ENCODE data around the gene SYT2.
"Not testable (repeated sequence)": the region's sequence is repeated elsewhere in the genome, so short reads cannot be mapped to it uniquely, and the experiment has no call there.

The SYT2 gene

DNA sequence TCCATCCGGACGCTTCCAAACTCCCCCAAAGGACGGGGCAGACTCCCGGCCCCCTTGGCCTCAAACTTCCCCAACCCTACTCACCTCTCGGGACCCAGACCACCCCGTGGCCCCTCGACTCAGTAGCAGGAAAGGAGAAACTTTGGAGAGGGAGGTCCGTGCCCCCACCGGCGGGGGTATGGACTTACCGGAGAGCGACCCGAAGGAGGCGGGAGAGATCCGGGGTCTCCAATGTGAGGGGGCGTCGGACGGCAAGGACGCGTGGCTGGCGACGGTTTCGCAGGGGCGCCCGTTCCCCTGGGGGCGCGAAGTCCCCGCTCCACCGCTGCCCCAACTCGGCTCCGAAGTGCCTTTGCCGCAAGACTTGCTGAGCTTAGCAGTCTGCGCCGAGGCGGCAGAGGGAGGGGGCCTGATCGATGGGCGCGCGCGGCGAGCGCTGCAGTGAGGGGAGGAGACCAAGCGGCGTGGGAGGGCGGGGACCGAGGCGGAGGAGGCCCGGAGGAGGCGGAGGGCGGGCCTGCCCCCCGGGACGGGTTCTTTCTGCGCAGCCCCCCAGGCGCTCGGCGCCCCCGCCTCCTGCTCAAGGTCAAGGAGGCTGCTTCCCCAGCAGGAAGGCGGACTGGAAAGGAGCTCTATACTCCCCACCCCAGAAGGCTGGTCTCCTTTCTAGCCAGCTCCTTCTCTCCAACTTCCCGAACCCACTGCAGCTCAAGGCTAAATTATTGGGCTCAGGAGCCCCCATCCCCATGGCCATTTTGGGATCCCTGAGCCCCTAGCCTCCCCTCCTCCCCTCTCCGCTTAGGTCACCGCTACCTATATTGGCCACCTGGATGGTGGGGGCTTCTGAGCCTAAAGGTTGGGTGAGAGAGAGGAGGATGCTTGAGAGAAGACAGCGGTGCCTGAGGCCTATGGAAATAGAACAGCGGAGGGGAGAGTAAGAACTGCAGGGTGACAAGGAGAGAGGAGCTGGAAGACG lies at the start of gene SYT2:
Gene SYT2, minus strand, starts transcription at position 385 of the 976 bp plus-strand sequence. CDS start 104,682 bp downstream, outside the sequence.
- no peak for DNase-seq (ENCODE audit: low read depth in 2 of 2)

- no peak for DNase-seq (ENCODE audit: low read depth in 2 of 2)
Measured at GRCh38 chr1:202756391-202756790, 46.1 kb upstream of the SYT2 start.

GRCh38 chr1:202754293-202754692 lies 44.0 kb upstream of the SYT2 start:
- no peak for DNase-seq (ENCODE audit: low read depth in 2 of 2)

DNA sequence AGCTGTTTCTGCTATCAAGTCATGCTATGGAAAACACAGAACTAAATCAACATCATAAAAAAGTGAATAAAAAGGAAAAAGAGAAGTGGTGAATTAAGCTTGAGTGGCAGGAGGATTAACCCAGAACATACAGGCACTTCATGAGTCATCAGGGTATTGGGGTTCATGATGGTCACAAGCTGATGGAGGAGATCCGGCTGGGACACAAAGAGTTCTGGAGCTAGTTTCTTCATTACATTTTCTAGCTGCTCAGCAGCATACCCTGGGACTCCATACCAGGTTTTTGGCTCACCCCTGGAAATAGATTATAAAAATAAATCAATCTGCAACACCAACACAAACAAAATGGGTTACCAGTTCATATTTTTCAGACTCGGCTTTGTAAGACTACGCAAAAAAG lies 42.5 kb upstream of the SYT2 start:
- DNase-seq (ENCODE audit: low read depth in 2 of 2): no peak

GRCh38 chr1:202750761-202751160 lies 40.5 kb upstream of the SYT2 start:
- DNase-seq (ENCODE audit: low read depth in 2 of 2): no peak

DNA sequence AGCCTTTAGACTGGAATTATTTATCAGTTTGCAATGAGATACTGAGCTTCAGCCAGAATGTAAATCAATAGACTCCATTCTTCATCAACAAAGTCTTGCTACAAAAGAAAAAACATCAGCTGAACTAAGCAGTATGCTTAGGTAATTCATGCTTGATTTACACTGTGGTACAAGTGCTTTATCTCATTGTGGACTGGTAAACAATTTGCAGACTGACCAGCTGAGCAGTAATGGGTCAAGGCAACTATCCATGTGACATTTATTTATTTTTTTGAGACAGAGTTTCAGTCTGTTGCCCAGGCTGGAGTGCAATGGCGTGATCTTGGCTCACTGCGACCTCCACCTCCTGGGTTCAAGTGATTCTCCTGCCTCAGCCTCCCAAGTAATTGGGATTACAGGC lies 39.8 kb upstream of the SYT2 start:
- DNase-seq (ENCODE audit: low read depth in 2 of 2): no peak

DNA sequence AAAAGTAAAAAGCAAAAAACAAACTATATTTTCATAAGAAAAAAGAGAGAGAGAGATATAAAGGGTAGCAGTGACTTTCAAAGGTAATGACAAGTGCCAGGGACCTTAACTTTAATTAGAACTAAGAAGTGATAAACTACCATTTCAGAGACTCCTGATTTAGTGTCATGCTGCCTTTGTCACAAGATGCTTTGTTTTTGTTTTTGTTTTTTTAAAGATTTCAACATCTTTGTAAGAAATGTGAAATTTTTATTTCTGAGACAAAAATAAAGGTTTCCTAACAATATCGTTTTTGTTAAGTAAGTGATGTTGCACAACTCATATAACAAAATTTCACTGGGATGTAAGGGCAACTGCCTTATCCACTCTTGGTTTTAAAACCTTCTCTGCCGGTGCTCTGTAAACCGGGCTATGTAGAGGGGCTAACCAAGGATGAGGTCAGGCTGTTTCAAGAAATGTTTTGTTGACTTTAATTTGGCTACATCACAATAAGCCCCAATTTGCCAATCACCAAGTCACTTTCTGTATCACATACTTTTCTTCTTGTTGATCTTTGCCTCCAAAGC lies 35.2 kb upstream of the SYT2 start:
- DNase-seq (ENCODE audit: low read depth in 2 of 2): no peak

- not testable (repeated sequence) for DNase-seq (ENCODE audit: low read depth in 2 of 2)
Measured at GRCh38 chr1:202744770-202745169, 34.5 kb upstream of the SYT2 start.

DNA sequence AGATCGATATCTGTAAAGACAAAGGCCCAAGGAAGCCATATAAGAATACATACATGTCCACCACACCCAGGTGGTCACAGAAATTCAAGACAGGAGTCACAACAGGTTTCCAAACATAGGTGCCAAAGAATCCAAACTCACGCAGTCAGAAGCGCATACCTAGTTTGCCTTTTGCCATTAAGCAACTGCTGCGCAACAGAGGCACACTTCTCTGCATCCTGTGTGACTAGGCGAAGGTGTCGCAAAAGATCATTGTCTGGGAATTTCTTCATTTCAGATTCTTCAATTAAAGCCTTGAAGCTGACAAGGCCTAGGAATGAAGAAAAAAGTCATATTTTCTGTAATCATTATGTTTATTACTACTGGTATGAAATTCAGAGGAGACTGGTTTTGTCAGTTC lies 32.2 kb upstream of the SYT2 start:
- DNase-seq (ENCODE audit: low read depth in 2 of 2): no peak

DNA sequence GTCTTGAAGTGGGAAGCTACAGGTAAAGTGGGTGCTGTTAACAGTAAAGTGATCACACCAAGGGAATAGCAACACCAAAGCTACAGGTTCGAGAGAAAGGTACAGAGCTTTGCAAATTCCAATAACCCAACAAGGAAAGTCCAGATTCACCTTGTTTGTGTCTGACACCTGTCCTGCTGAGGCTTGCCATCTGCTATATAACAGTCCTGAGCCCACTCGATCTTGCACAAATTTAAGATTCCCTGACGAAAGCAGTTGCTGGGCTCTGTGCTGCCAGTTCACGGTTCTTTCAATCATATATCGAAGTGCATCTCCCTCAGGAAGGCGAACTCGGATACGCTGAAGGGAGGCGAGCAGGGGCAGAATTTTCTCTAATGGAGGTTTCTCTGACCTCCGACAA lies 23.0 kb upstream of the SYT2 start:
- DNase-seq (ENCODE audit: low read depth in 2 of 2): no peak

GRCh38 chr1:202728951-202729350 lies 18.7 kb upstream of the SYT2 start:
- no peak for DNase-seq (ENCODE audit: low read depth in 2 of 2)

DNA sequence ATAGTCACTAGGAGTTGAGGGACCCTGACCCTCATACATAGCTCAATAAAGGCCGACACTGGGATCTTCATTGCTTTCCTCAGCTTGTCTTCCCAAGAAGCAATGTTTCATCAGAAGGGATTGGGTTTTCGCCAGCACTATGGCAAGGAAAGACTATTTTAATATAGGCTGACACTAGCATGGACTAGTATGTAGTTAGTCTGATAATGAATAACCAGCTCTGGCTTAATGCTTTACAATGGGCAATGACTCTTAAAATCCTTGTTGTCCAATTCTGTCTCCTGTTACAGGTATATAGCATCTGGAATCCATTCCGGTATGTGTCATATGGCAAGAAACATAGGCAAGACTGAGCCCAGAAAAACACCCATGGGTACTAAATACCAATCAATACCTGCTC lies 15.3 kb upstream of the SYT2 start:
- no peak for DNase-seq (ENCODE audit: low read depth in 2 of 2)

- no peak for DNase-seq (ENCODE audit: low read depth in 2 of 2)
Measured at GRCh38 chr1:202723708-202724107, 13.5 kb upstream of the SYT2 start.

- not testable (repeated sequence) for DNase-seq (ENCODE audit: low read depth in 2 of 2)
Measured at GRCh38 chr1:202723046-202723445, 12.8 kb upstream of the SYT2 start.

GRCh38 chr1:202716654-202717053 lies 6.4 kb upstream of the SYT2 start:
- DNase-seq (ENCODE audit: low read depth in 2 of 2): no peak

- not testable (repeated sequence) for DNase-seq (ENCODE audit: low read depth in 2 of 2)
Measured at GRCh38 chr1:202714202-202714601, 3.9 kb upstream of the SYT2 start.

DNA sequence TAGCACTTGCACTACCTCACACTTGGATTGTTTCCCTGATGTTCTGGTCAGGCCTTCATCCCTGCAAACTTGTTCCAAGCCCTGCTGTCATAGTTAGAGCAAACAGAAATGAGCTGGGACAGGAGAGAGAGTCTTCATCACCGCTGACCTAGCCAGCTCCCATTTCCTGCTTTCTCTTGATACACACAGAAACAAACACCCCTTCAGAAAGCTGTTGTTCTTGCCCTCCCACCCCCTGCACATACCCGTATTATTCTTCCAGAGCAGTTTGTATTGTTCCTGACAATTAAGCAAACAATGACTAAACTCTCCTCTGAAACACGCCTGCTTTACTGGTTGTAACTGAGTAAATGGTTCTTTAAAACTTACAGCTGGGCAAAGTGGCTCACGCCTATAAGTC lies 2.9 kb upstream of the SYT2 start:
- no peak for DNase-seq (ENCODE audit: low read depth in 2 of 2)

GRCh38 chr1:202711949-202712635 lies 1.8 kb upstream of the SYT2 start:
- DNase-seq (ENCODE audit: low read depth in 2 of 2): no peak

- no peak for DNase-seq (ENCODE audit: low read depth in 2 of 2)
Measured at GRCh38 chr1:202709276-202710041, 795 bp downstream of the SYT2 start.

DNA sequence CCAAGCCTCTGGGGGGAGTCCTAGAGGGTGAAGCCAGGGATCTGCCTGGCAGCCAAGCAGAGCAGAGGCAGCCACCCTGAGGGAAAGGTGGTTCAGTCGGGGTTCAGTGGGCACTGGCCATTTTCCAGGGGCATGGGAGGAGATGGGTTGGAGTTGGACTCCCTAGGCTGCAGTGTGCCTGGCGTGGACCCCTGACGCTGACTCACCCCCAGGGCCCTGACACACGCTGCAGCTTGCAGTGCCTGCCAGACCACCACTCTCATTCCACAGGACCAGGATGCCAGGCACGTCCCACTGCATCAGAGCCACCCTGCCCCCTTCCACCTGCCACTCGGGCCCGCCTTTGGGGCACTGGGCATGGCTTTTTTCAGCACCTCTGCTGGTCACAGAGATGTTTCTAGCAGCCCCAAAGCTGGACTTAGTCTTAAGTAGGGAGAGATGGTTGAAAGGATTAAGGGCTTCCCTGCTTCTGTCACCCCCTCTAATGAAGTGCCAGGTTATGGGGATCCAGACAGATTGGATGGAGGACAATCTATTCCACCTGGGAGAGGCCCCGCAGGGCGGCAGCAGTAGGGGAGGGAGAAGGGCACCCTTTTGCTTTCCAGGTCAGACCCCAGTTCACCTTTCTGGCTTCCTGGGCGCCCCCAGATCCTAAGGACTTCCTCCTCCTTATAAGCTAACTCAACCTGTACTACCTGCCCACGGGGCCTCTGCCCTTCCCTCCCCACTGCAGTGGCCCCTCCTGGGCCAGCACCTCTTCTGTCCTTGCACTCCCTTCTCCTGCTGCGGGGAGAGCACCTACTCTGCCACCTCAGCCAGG lies 1.6 kb downstream of the SYT2 start:
- no peak for DNase-seq (ENCODE audit: low read depth in 2 of 2)

DNA sequence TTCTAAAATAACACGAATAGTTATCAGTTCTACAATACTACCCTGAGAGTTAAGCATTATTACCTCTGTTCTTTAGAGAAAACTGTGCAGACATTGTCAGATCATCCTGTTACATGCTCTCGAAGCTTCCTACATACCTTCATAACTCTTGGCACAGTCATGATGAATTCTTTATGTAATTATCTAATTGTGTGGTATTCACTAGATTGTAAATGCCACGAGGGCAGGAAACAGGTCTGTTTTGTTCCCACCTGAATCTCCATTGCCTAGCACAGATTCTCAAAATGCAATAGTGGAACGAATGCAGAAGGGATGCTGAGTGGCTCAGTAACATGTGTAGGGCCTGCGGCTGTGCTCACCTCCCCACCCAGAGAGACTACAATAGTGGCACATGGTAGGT lies 3.4 kb downstream of the SYT2 start:
- DNase-seq (ENCODE audit: low read depth in 2 of 2): no peak

All from stimulated activated CD8-positive, alpha-beta memory T cell treated with anti-CD3 and anti-CD28 coated beads, Interleukin-2, amount 100 ng/mL, for 1 hour (primary cell).